HepG2 (cell line): ENCODE data around the gene SS18L1. TPM values are rescaled to one million over a fixed set of nuclear protein-coding genes. Genes with fewer than 3 reads are reported as not detected.

Experiments
- ARNT2 ChIP-seq: sonication (generic); formaldehyde crosslinking; IDR thresholded peaks from 2 replicates; pipeline ENCODE4 v1.8.0; 2022; ENCODE audit warnings: mild to moderate bottlenecking, low read depth, missing genetic modification reagents, moderate library complexity
- ASH2L ChIP-seq: fragments of 300-600, 200-600 bp; sonication (generic); IDR thresholded peaks from 2 replicates; pipeline ENCODE4 v1.7.0; 2017; ENCODE audit warnings: low read depth, mild to moderate bottlenecking, moderate library complexity, mixed read lengths, low read length; ENCODE audit not compliant: insufficient read length
- CSRNP1 ChIP-seq: sonication (generic); formaldehyde crosslinking; IDR thresholded peaks from 2 replicates; pipeline ENCODE4 v1.8.1; 2023; ENCODE audit warnings: mild to moderate bottlenecking, missing genetic modification reagents
- FOXA3 ChIP-seq: IDR thresholded peaks from 2 replicates; pipeline ENCODE4 v1.6.1; 2016; ENCODE audit warnings: missing genetic modification reagents, missing compliant biosample characterization
- FOXO1 ChIP-seq: sonication (generic); formaldehyde crosslinking; IDR thresholded peaks from 2 replicates; pipeline ENCODE4 v1.4.0; 2020; ENCODE audit warnings: missing genetic modification reagents
- MAFK ChIP-seq, 2 experiments: IDR thresholded peaks in 1 of 2; conservative IDR thresholded peaks in 1 of 2; 2 replicates each; pipeline ENCODE4 v1.6.1; 2011; ENCODE audit warnings: improper control_type of control experiment in 2 of 2, low read length in 2 of 2
- MZF1 ChIP-seq: sonication (generic); formaldehyde crosslinking; IDR thresholded peaks from 2 replicates; pipeline ENCODE4 v1.8.1; 2023; ENCODE audit warnings: mild to moderate bottlenecking, missing genetic modification reagents, borderline replicate concordance
- NR0B2 ChIP-seq: sonication (generic); formaldehyde crosslinking; IDR thresholded peaks from 2 replicates; pipeline ENCODE4 v1.4.0; 2020; ENCODE audit warnings: mild to moderate bottlenecking, missing genetic modification reagents
- RBM39 ChIP-seq: fragments of 200-400 bp; formaldehyde crosslinking; IDR thresholded peaks from one replicate; pipeline ENCODE4 v1.6.1; 2018; ENCODE audit warnings: antibody characterized with exemption, mild to moderate bottlenecking, low read depth, low read length; ENCODE audit not compliant: poor library complexity, severe bottlenecking
- ZHX2 ChIP-seq, 2 experiments: sonication (generic) in 1 of 2; formaldehyde crosslinking in 1 of 2; IDR thresholded peaks; 2 replicates each; pipeline versions ENCODE4 v1.6.1 to v1.9.0; 2014 to 2022; ENCODE audit warnings: antibody characterized with exemption in 1 of 2, borderline replicate concordance in 1 of 2, inconsistent platforms in 1 of 2, low read depth in 1 of 2, missing genetic modification reagents in 1 of 2
- ZNF292 ChIP-seq: sonication (generic); formaldehyde crosslinking; IDR thresholded peaks from 2 replicates; pipeline ENCODE4 v1.8.1; 2022; ENCODE audit warnings: mild to moderate bottlenecking, low read depth, missing genetic modification reagents, borderline replicate concordance
- ZNF543 ChIP-seq: sonication (generic); formaldehyde crosslinking; IDR thresholded peaks from 2 replicates; pipeline ENCODE4 v1.4.0; 2020; ENCODE audit warnings: mild to moderate bottlenecking, missing genetic modification reagents
- ZNF574 ChIP-seq: sonication (generic); formaldehyde crosslinking; IDR thresholded peaks from 2 replicates; pipeline ENCODE4 v1.4.0; 2020; ENCODE audit warnings: missing genetic modification reagents
- ZNF724P ChIP-seq: sonication (generic); formaldehyde crosslinking; IDR thresholded peaks from 2 replicates; pipeline ENCODE4 v1.8.0; 2022; ENCODE audit warnings: missing genetic modification reagents, borderline replicate concordance
- ZSCAN9 ChIP-seq: IDR thresholded peaks from 2 replicates; pipeline ENCODE4 v1.6.1; 2016; ENCODE audit warnings: borderline replicate concordance
- polyA plus RNA-seq, 8 experiments: library from polyadenylated mRNA; depleted of rRNA in 3 of 8; stranded (reverse) in 7 of 8; unstranded in 1 of 8; fragments of >200 nt; fragmentation: Illumina TruSeq in 4 of 8; extraction: Trizol in 4 of 8; gene quantifications; 2 replicates each; pipeline versions ENCODE4 v1.2.1 to v1.2.3, GENCODE V29; 2011 to 2016; ENCODE audit warnings: low read depth in 4 of 8, missing spikeins in 1 of 8, mixed read lengths in 1 of 8; ENCODE audit not compliant: insufficient read depth in 1 of 8
- total RNA-seq, 5 experiments: library from RNA; depleted of rRNA; stranded (reverse); fragments of >200 nt; fragmentation: Illumina TruSeq; extraction: Trizol; gene quantifications; 2 replicates each; pipeline ENCODE4 v1.2.3, GENCODE V29; 2016; ENCODE audit warnings: low read depth in 1 of 5

The SS18L1 gene
- total and polyA plus RNA-seq, 2 of the 13 experiments (the other 11 are each of a cell fraction or from before 2014, with no cell fraction given): 17.8 to 27.6 TPM

- TF ChIP-seq MAFK (conservative IDR thresholded peaks at IDR 0.05 in 1 of 2, IDR thresholded peaks at IDR 0.05 in 1 of 2; ENCODE audit: low read length in 2 of 2): no peak
- peak; percentile 75; the same call in 1 of the 2 replicates for TF ChIP-seq ZNF724P
- peak; percentile 76 for TF ChIP-seq ASH2L
- TF ChIP-seq MZF1 (CRISPR knock-in tag): peak; percentile 46; the same call in 1 of the 2 replicates
- peak; percentile 40 for TF ChIP-seq RBM39
- TF ChIP-seq ARNT2 (CRISPR knock-in tag): peak; percentile 32; the same call in 1 of the 2 replicates
- TF ChIP-seq FOXA3: peak; percentile 26; the same call in 1 of the 2 replicates
- TF ChIP-seq ZSCAN9 (CRISPR knock-in tag): peak; percentile 24; the same call in 1 of the 2 replicates
- TF ChIP-seq CSRNP1 (CRISPR knock-in tag): peak; percentile 70; the same call in 1 of the 2 replicates
- peak; percentile 68 for TF ChIP-seq ZNF543 (CRISPR knock-in tag)
- peak; percentile 56; the same call in 1 of the 2 replicates for TF ChIP-seq ZHX2 (IDR thresholded peaks at IDR 0.05; ENCODE audit: low read depth)
- no peak for TF ChIP-seq ZHX2 (CRISPR knock-in tag; IDR thresholded peaks at IDR 0.05; ENCODE audit: borderline replicate concordance)
- 0 out of 2 replicates have a peak, but pooled peaks have one; percentile 52 for TF ChIP-seq ZNF292
- TF ChIP-seq ZNF574 (CRISPR knock-in tag): peak; percentile 68
- peak; percentile 86 for TF ChIP-seq NR0B2 (CRISPR knock-in tag)
- no peak for TF ChIP-seq FOXO1 (CRISPR knock-in tag)
Measured at GRCh38 chr20:62143957-62144825, 622 bp downstream of the SS18L1 start (continued).
